Measurements from ENCODE around the gene BUB1.
"Not testable (repeated sequence)": the region's sequence is repeated elsewhere in the genome, so short reads cannot be mapped to it uniquely, and the experiment has no call there.

The BUB1 gene

GRCh38 chr2:110589677-110590330 lies 88.1 kb downstream of the BUB1 start:
- DNase-seq, result not testable (repeated sequence)

DNA sequence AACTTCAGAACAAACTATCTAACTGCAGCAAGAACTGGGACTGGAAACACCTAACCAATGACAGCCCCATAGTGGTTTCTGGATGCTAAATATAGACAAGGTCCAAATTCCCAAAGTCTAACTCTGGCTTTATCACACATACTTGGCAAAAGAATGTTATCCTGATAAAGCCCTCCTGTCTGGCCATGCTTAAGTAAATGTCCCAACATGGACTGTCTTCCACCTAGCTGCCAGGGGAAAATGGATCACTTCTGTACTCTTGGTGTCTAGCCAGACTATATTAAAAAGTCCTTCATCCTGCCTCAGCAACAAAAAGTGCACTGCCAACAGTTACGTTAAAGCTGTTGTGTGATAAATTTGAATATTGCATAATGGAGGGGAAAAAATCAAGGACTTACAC lies 89.3 kb downstream of the BUB1 start:
- not testable (repeated sequence) for DNase-seq

All from activated T-cell treated with anti-CD3 and anti-CD28 coated beads, Interleukin-2, amount 50 U/mL, for 1 hour (primary cell).